Measurements from ENCODE around the gene ST6GALNAC4. TPM values are rescaled to one million over a fixed set of nuclear protein-coding genes. Genes with fewer than 3 reads are reported as not detected.

Gene ST6GALNAC4
- total RNA-seq, 1 donor from 2014 or later: 27.4 TPM

DNA sequence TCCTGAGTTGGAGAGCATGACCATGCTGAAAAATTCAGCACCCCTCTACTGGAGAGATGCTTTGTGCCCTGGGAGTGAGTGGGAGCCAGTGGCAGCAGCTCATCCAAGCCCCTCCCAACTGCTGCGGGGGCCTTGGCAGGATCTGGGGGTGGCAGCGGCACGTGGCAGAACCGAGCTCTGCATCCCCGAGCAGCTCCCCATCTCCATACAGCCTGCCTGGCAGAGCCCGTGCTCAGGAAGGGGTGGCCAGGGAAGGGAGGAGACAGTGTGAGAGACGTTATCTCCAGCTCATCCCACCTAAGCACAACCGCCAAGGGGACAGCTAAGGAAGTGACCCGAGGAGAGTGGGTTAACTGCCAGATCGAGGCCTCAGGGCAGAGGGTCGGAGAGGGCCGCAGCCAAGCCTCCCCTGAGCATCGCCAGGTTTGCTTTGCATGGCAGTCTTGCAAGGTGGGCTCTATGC lies 38.0 kb upstream of the ST6GALNAC4 start:
- no peak for DNase-seq (ENCODE audit: low read depth)
- TF ChIP-seq, protein P1, sequence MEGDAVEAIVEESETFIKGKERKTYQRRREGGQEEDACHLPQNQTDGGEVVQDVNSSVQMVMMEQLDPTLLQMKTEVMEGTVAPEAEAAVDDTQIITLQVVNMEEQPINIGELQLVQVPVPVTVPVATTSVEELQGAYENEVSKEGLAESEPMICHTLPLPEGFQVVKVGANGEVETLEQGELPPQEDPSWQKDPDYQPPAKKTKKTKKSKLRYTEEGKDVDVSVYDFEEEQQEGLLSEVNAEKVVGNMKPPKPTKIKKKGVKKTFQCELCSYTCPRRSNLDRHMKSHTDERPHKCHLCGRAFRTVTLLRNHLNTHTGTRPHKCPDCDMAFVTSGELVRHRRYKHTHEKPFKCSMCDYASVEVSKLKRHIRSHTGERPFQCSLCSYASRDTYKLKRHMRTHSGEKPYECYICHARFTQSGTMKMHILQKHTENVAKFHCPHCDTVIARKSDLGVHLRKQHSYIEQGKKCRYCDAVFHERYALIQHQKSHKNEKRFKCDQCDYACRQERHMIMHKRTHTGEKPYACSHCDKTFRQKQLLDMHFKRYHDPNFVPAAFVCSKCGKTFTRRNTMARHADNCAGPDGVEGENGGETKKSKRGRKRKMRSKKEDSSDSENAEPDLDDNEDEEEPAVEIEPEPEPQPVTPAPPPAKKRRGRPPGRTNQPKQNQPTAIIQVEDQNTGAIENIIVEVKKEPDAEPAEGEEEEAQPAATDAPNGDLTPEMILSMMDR (conservative IDR thresholded peaks at IDR 0.05; ENCODE audit: low read depth, low read length): no peak
- H3K4me3 ChIP-seq (ENCODE audit: low read depth, low read length): no peak overlapping the region

DNA sequence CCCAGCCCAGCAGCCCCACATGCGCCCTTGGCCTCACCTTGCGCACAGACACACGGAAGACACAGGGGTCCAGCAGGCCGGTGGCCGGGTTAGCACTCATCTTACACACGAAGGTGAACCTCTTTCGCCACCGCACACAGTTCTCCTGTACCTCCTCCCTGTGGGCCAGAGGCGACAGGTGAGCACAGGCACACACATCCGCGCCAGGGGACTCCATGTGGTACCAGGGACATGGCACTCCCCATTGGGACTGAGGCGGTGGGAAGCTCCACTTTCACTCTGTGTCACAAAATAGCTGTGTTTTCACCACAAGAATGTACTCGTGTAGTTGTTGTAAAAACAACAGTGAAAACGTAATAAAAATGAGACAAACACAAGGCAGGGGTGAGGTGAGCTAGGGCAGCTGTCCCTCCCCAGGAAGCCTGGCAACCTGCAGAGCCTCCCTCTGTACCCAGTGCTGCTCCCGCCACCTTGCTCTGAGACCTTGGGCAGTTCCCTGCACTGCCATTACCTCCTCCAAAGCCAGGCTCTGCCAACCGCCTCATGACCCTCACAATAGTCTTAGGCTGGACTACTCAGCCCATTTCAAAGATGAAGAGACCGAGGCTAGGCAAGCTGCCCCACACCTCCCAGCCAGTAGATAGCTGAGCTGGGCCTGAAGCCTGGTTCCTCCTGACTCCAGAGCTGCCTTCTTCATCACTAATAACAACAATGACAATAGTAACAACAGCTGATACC lies 37.1 kb upstream of the ST6GALNAC4 start:
- no peak overlapping the region for H3K4me3 ChIP-seq (ENCODE audit: low read depth, low read length)
- TF ChIP-seq, protein P1 (conservative IDR thresholded peaks at IDR 0.05; ENCODE audit: low read depth, low read length): no peak
- DNase-seq (ENCODE audit: low read depth): no peak

DNA sequence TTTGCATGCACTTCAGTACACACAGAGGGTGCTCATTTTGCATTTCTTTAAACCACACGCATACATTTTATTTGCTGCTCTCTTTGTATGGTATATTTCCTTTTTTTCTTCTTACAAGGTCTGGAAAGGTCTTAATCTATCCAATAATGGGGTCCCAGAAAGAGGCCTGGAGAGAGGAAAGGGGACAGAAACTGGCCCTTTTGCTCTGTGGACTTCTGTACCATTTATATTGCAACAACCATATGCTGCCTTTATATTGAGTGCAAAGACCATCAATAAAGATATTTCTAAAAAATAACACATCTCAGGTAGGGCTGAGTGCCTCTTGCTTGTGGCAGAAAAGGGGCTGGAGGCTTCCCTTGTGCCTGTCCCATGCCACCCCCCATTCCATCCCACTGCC lies 36.3 kb upstream of the ST6GALNAC4 start:
- TF ChIP-seq, protein P1 (conservative IDR thresholded peaks at IDR 0.05; ENCODE audit: low read depth, low read length): no peak
- H3K4me3 ChIP-seq (ENCODE audit: low read depth, low read length): no peak overlapping the region
- DNase-seq (ENCODE audit: low read depth): no peak

DNA sequence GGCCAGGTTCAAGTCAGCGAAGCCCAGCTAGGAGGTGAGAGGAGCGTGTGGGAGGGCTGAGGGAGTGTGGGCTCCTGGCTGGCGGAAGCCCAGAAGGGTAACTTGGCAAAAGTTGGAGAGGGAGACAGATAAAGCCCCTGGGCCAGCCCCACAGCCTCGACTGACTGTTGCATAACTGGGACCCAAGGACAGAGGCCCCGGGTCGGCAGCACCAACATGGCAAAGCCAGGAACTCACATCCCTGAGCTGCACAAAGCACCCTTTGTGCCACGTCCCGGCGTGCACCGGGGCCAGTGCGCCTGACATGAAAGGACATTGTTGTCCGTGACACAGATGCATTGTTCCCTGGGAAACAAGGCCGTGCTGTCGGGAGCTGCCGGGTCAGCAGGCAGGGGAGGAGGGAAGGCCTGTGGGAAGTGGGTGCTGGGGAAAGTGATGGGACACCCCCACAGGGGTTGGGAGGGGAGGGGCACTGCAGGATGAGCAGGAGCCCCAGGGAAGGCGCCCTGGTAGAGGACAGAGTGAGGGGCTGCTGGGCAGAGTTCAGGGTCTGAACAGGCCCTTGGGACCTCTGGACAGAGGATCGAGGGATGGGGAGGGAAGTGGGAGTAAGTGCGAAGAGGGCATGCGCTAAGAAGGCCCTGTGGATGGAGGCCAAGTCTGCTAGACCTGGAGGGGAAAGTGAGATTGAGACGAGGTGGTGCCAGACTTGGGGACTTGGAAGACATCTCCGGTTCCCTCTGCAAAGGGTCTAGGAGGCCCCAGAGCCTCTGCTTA lies 33.9 kb upstream of the ST6GALNAC4 start:
- TF ChIP-seq, protein P1 (conservative IDR thresholded peaks at IDR 0.05; ENCODE audit: low read depth, low read length): no peak
- H3K4me3 ChIP-seq (ENCODE audit: low read depth, low read length): no peak overlapping the region
- no peak for DNase-seq (ENCODE audit: low read depth)

DNA sequence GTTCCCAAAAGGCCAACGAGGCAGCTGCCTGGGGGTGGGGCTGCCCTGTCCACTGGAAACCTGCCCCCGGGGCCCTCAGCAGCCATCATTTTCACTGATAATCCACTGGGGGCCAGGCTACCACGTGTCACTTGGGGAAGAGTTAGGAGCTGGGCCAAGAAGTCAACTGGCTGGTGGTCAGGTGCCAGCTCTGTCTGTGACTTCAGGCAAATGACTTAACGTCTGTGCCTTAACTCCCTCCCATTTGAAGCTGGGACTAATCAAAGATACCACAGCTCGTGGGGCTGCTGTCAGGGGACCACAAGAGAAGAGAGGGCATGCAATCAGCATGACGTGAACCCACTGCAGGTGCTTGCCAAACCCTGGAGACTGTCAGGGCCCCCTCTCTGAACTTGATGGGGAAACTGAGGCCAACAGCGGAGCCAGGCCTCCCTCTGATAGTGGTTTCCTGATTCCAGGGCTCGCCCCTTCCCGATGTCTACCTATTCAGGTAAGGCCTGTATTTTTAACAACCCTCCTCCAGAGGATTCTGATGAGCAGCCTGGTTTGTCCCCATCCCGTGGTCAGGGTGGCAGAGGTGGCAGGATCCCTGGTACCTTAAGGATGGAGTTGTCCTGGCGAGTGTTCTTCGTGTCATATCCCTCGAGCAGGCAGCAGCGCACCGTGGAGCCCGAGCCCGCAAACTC lies 33.1 kb upstream of the ST6GALNAC4 start:
- TF ChIP-seq, protein P1 (conservative IDR thresholded peaks at IDR 0.05; ENCODE audit: low read depth, low read length): no peak
- no peak for DNase-seq (ENCODE audit: low read depth)
- no peak overlapping the region for H3K4me3 ChIP-seq (ENCODE audit: low read depth, low read length)

DNA sequence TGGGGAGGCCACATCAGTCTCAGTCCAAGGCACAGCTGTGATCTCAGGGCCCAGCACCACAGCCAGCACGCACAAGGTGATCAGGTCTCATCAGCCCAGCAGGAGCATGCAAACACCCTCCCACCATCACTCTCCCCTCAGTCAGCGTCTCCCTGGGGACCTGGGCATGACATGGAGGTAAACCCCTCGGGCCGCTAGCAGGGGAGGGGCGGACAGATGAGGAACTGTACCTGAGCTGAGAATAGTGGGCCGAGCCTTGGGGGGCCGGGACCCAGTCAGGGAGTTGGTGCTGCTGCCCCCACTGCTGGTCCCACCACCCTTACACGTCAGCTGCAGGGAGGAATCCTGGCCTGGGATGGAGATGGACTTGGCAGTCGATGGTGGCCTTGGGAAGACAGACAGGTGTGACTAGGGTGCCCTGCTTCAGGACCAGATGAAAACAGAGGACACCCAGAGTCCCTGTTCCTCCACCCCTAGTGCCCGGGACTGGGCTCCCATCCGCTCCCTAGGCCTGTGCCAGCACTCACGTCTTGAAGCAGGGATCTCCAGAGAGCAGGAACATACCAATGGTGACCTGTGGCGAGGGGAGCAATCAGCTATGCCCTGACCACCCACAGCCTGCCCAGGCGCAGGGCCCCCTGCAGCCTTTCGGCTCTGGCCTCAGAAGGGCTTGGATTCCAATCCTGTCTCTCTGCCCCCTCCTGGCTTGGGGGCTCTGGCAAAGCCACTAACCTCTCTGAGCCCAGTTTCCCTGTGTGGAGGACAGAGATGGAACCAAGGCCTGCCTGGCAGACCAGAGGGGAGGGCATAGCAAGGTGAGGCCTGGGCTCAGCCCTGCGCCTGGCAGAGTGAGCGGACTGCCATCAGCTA lies 31.2 kb upstream of the ST6GALNAC4 start:
- H3K4me3 ChIP-seq (ENCODE audit: low read depth, low read length): no peak overlapping the region
- DNase-seq (ENCODE audit: low read depth): no peak
- TF ChIP-seq, protein P1 (conservative IDR thresholded peaks at IDR 0.05; ENCODE audit: low read depth, low read length): no peak
